GM10266 (cell line): ENCODE data around the gene GPLD1.

Experiments used
- DNase-seq: peaks from one replicate; pipeline ENCODE4 v3.0.0; 2012; ENCODE audit errors: extremely low spot score
- CTCF ChIP-seq: IDR thresholded peaks from 2 replicates; pipeline ENCODE4 v1.5.1; 2012; ENCODE audit warnings: mild to moderate bottlenecking, low read depth; ENCODE audit not compliant: control insufficient read depth, insufficient read depth; ENCODE audit errors: missing control alignments

GPLD1 gene

GRCh38 chr6:24454452-24454851, 34.9 kb downstream of the GPLD1 start:
- no peak for DNase-seq
- TF ChIP-seq CTCF, result no peak

- DNase-seq, result no peak
- TF ChIP-seq CTCF, result no peak
Observed at GRCh38 chr6:24453921-24454320, 35.5 kb downstream of the GPLD1 start.

GRCh38 chr6:24451581-24452388, 37.6 kb downstream of the GPLD1 start:
- TF ChIP-seq CTCF, result no peak
- no peak for DNase-seq

GRCh38 chr6:24448828-24449525, 40.4 kb downstream of the GPLD1 start:
- TF ChIP-seq CTCF, result no peak
- DNase-seq, result no peak

- TF ChIP-seq CTCF, result no peak
- DNase-seq, result no peak
Observed at GRCh38 chr6:24448396-24448795, 41.0 kb downstream of the GPLD1 start.

DNA sequence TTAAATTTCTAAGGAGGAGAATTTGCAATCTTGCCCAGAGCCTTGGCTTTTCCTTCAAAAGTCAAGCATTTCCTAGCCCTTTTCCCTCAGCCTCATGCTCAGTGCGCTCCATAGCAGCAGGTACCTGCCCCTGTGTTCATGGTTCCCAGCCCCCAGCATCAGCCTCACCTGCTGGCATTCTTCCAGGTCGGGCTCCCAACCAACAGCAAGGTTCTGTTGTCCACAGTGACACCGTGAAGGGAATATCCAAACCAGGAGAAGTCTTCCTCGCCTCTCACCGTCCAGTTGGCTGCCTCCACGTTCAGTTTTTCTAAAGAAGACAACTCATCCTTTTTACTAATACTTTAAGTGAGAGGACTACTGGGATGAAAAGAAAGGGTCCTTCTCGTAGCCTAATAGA, 42.7 kb downstream of the GPLD1 start:
- no peak for DNase-seq
- no peak for TF ChIP-seq CTCF

DNA sequence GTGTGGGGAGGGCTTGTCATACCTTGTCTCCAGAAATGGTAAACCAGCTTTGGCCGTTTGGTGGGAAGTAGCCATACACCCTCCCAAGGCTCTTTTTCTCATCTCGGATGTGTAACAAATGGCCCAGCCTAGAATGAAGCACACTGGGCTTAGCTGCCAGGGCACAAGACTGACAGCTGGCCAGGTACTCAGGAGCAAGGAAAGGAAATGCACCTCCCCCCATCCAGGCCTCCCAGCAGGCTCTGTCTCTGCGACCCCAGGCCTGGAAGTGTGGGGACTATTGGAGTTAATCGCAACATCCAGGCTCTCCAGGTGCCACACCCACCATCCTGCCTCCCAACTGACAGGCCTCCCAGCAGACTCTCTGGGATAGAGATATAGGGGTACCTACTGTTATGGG, 43.7 kb downstream of the GPLD1 start:
- DNase-seq, result no peak
- no peak for TF ChIP-seq CTCF
